ENCODE results near the gene KDM4B. TPM values are rescaled to one million over a fixed set of nuclear protein-coding genes. Genes with fewer than 3 reads are reported as not detected.

KDM4B gene
- total RNA-seq, 1 experiment from 2014 or later = 35.9 TPM

DNA sequence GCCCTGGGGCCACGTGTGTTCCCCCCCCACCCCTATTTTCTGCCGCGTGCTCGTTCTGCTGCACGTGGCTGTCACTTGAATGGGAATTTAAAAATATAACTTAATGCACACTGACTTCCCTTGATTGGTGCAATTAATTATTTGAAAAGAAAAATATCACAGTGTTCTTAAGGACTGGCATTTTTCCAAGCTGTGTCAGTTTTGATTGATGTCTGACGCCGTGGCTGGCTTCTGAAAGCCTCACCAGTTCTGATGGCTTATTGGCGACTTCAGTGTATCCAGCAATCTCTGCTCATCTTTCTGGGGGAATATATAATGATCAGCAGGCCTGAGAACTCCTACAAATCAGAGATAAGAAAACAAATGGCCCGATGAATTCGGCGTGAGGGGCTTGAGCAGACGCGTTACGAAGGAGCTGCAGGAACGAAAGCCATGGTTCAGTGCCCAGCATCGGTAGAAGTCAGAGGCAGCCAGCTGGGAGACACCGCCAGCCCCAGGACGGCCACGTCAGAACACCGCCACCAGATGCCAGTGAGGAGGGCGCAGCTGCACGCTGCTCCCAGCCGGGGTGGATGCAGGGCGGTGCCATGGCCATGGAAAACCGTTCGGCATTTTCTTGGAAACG, 111.2 kb downstream of the KDM4B start:
- Histone ChIP-seq H3K36me3 (ENCODE audit: control insufficient read depth in 1 of 2, insufficient read depth in 2 of 2, low read length in 2 of 2) (peaks cover 0 to 7% of the 10 kb centered on the region in 2 experiments; a peak in 2 of 4 replicates), H3K9me2 (ENCODE audit: insufficient read depth) (no peaks in the 10 kb centered on the region), H3K27me3 (ENCODE audit: insufficient read depth, low read length) (no peaks in the 10 kb centered on the region), H3K9ac (ENCODE audit: low read length) (no peak overlapping the region), H3K4me1 (ENCODE audit: control insufficient read depth in 1 of 2, insufficient read depth in 2 of 2, low read length in 2 of 2) (no peaks in the 10 kb centered on the region), H2AFZ (ENCODE audit: low read depth, low read length, poor library complexity, severe bottlenecking) (no peak overlapping the region), H3K79me2 (ENCODE audit: insufficient read depth, low read length) (no peaks in the 10 kb centered on the region), H3K27ac (ENCODE audit: low read depth, low read length) (no peak overlapping the region), H3K4me2 (ENCODE audit: low read length) (no peak overlapping the region), H4K20me1 (ENCODE audit: insufficient read depth) (no peaks in the 10 kb centered on the region), H3K4me3 (replicated peaks in 1 of 2; ENCODE audit: low read depth in 1 of 2, low read length in 2 of 2) (no peak overlapping the region), H3K9me3 (ENCODE audit: control insufficient read depth in 1 of 2, insufficient read depth in 1 of 2, low read depth in 1 of 2, low read length in 2 of 2) (no peaks in the 10 kb centered on the region)
- TF ChIP-seq EGR1 (IDR thresholded peaks at IDR 0.05; ENCODE audit: low read depth) (no peak), ZFX (IDR thresholded peaks at IDR 0.05) (no peak), POLR2A (IDR thresholded peaks at IDR 0.05; ENCODE audit: borderline replicate concordance, extremely low read depth, insufficient read depth, insufficient read length) (no peak), ZBTB33 (IDR thresholded peaks at IDR 0.05; ENCODE audit: extremely low read depth, insufficient replicate concordance, low read length) (no peak), SP1 (IDR thresholded peaks at IDR 0.05; ENCODE audit: low read depth) (no peak), EZH2phosphoT487 (IDR thresholded peaks at IDR 0.05; ENCODE audit: borderline replicate concordance) (no peak), CEBPB (IDR thresholded peaks at IDR 0.05; ENCODE audit: low read depth) (no peak), ZNF274 (IDR thresholded peaks at IDR 0.05; ENCODE audit: low read depth, low read length) (no peak), SIN3A (IDR thresholded peaks at IDR 0.05; ENCODE audit: low read depth) (no peak), ELF1 (IDR thresholded peaks at IDR 0.05; ENCODE audit: borderline replicate concordance, low read depth) (no peak), EZH2 (IDR thresholded peaks at IDR 0.05) (no peak)
- TF ChIP-seq, protein P1, sequence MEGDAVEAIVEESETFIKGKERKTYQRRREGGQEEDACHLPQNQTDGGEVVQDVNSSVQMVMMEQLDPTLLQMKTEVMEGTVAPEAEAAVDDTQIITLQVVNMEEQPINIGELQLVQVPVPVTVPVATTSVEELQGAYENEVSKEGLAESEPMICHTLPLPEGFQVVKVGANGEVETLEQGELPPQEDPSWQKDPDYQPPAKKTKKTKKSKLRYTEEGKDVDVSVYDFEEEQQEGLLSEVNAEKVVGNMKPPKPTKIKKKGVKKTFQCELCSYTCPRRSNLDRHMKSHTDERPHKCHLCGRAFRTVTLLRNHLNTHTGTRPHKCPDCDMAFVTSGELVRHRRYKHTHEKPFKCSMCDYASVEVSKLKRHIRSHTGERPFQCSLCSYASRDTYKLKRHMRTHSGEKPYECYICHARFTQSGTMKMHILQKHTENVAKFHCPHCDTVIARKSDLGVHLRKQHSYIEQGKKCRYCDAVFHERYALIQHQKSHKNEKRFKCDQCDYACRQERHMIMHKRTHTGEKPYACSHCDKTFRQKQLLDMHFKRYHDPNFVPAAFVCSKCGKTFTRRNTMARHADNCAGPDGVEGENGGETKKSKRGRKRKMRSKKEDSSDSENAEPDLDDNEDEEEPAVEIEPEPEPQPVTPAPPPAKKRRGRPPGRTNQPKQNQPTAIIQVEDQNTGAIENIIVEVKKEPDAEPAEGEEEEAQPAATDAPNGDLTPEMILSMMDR (IDR thresholded peaks at IDR 0.05 in 2 of 3, conservative IDR thresholded peaks at IDR 0.05 in 1 of 3; ENCODE audit: borderline replicate concordance in 1 of 3, insufficient read depth in 1 of 3, low read depth in 2 of 3, low read length in 2 of 3) = no peak
- BruUV-seq (replicated peaks) = no TSS peak
- ChIA-PET POLR2A (no interaction called here), CTCF (no interaction called here), RAD21 (ENCODE audit: low non-redundant PET in 1 of 2, low total read pairs in 2 of 2, uncharacterized antibody in 2 of 2, unreplicated experiment in 2 of 2) (no interaction called here)
- ATAC-seq (no peak), DNase-seq (ENCODE audit: low read depth, low spot score) (no peak)
- intact Hi-C loops (cut with micrococcal nuclease) = no loop called here

Data from HCT116 (cell line).